Fibroblast of villous mesenchyme (primary cell): ENCODE results near the gene NHSL2. TPM values are rescaled to one million over a fixed set of nuclear protein-coding genes. Genes with fewer than 3 reads are reported as not detected.
"Not testable (repeated sequence)": the region's sequence is repeated elsewhere in the genome, so short reads cannot be mapped to it uniquely, and the experiment has no call there.

Experiments used
- DNase-seq: peaks from one replicate; pipeline ENCODE4 v3.0.0-alpha.2; 2010; ENCODE audit warnings: low read depth
- H3K4me3 ChIP-seq: 2 replicates; pipeline ENCODE4 v1.5.1; 2011; ENCODE audit warnings: low read depth, mild to moderate bottlenecking, low read length
- CTCF ChIP-seq: IDR thresholded peaks from 2 replicates; pipeline ENCODE4 v1.5.1; 2012; ENCODE audit warnings: low read depth, mild to moderate bottlenecking, low read length; ENCODE audit not compliant: insufficient read depth
- total RNA-seq: library from RNA; depleted of rRNA; stranded (reverse); fragments of >200 nt; gene quantifications from 2 replicates; pipeline ENCODE4 v1.2.3, GENCODE V29; 2012

The NHSL2 gene
- total RNA-seq, result 9.7 and 9.9 TPM in 2 replicates

GRCh38 chrX:71910643-71910985, at the start of gene NHSL2:
Gene NHSL2, plus strand, starts transcription at chrX:71910845.
- no peak for DNase-seq
- H3K4me3 ChIP-seq, result peak within 1 kb of the TSS; percentile 50
- TF ChIP-seq CTCF, result no peak

- no peak overlapping the region for H3K4me3 ChIP-seq
- no peak for TF ChIP-seq CTCF
- DNase-seq, result no peak
Observed at GRCh38 chrX:71867680-71868079, 43.0 kb upstream of the NHSL2 start.

- not testable (repeated sequence) for H3K4me3 ChIP-seq, DNase-seq
Observed at GRCh38 chrX:71869566-71869965, 41.1 kb upstream of the NHSL2 start.

GRCh38 chrX:71870208-71871098, 40.2 kb upstream of the NHSL2 start:
- no peak for DNase-seq
- H3K4me3 ChIP-seq, result no peak overlapping the region
- peak; percentile 25 for TF ChIP-seq CTCF

GRCh38 chrX:71871367-71871766, 39.3 kb upstream of the NHSL2 start:
- DNase-seq, result no peak
- no peak overlapping the region for H3K4me3 ChIP-seq
- TF ChIP-seq CTCF, result no peak

DNA sequence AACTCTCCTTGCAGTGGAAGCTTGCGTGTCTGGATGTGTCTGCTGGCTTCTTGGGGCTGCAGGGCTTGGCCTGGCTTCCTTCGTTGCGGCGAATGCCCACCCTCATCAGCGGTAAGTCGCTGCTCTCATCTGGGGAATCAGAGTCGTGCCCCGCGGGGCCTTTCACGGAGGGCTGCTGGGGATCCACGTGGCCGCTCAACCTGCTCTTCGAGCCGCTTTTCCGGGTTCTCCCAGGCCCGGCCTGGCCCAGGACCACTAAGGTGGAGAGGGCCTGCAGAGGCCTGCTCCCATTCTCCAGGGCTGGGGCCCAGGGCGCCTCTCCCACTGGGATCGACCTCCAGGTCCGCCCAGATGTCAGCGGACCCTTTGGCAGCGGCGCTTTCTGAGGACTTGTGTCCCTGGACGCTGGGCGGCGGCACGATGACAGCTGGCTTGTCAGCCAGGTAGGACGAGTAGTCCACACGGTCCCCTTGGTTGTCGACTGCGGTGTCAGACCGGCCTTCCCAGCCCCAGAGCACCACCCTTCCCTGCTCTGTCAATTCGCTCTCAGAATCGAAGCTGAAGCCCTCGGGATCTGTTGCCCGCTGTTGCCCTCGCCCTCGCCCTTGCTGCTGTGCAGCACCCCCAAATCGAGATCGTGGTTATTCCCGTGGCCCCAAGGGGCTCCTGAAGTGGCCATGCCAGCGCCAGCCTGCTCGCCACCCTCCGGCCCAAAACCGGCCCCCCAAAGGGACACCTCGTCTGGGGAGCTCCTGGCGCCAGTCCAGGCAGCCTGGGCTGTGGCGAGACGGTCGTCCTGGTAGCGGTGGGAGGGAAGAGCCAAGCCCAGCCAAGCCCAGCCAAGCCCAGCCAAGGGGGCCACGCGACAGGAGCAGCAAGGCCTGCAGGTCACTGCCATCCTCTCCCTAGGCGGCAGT, 37.8 kb upstream of the NHSL2 start:
- H3K4me3 ChIP-seq, result no peak overlapping the region
- no peak for TF ChIP-seq CTCF
- no peak for DNase-seq

GRCh38 chrX:71873459-71873833, 37.2 kb upstream of the NHSL2 start:
- no peak for TF ChIP-seq CTCF
- H3K4me3 ChIP-seq, result no peak overlapping the region
- no peak for DNase-seq

GRCh38 chrX:71876841-71877240, 33.8 kb upstream of the NHSL2 start:
- H3K4me3 ChIP-seq, DNase-seq: not testable (repeated sequence)
